SU-DHL-6 (cell line): ENCODE data around the gene RAI14.

Experiments used
- EZH2phosphoT487 ChIP-seq: fragments of 200-600 bp; sonication (generic), shearing (Covaris generic); conservative IDR thresholded peaks from 2 replicates; pipeline ENCODE4 v1.6.1; 2018; ENCODE audit warnings: mild to moderate bottlenecking, antibody characterized with exemption, low read length, moderate library complexity, mixed read lengths
- TF ChIP-seq, protein P1 (sequence below): fragments of 200-600 bp; sonication (generic); IDR thresholded peaks from one replicate; pipeline ENCODE4 v1.5.1; 2017; ENCODE audit warnings: antibody characterized with exemption, mild to moderate bottlenecking, low read length, moderate library complexity; ENCODE audit not compliant: insufficient read depth, poor library complexity, severe bottlenecking

DNA sequence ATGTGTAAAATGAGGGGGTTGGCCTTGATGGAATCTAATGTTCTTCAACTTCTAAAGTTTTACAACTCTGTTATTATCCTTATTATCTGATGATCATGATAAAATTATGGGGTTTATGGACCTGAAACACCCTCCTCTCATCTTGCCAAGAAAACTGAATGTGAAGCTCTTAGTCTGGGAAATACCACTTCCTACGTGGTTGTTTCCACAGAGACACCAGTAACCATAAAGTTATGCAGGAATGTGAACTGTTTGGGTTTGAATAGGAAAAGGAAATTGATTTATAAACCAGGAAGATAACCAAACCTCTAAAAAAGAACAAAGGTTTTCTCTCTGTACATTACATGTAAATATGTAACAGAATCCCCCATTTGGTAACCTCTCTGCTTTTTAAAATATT is 28.3 kb upstream of the RAI14 start:
- TF ChIP-seq, protein P1, sequence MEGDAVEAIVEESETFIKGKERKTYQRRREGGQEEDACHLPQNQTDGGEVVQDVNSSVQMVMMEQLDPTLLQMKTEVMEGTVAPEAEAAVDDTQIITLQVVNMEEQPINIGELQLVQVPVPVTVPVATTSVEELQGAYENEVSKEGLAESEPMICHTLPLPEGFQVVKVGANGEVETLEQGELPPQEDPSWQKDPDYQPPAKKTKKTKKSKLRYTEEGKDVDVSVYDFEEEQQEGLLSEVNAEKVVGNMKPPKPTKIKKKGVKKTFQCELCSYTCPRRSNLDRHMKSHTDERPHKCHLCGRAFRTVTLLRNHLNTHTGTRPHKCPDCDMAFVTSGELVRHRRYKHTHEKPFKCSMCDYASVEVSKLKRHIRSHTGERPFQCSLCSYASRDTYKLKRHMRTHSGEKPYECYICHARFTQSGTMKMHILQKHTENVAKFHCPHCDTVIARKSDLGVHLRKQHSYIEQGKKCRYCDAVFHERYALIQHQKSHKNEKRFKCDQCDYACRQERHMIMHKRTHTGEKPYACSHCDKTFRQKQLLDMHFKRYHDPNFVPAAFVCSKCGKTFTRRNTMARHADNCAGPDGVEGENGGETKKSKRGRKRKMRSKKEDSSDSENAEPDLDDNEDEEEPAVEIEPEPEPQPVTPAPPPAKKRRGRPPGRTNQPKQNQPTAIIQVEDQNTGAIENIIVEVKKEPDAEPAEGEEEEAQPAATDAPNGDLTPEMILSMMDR, result no peak
- TF ChIP-seq EZH2phosphoT487, result no peak
